GM13977 (cell line): Measurements from ENCODE around the gene KCNK5.

Source experiments
- DNase-seq: peaks from one replicate; pipeline ENCODE4 v3.0.0; 2012; ENCODE audit warnings: low spot score
- CTCF ChIP-seq: IDR thresholded peaks from 2 replicates; pipeline ENCODE4 v1.5.1; 2012; ENCODE audit warnings: mild to moderate bottlenecking, control low read depth; ENCODE audit not compliant: insufficient read depth; ENCODE audit errors: extremely low read depth, missing control alignments
- in situ Hi-C: fragments of 300-500 bp; cut with MboI; formaldehyde crosslinking; loops from one replicate; pipeline ENCODE4 v1.12.0; 2022; ENCODE audit warnings: low sequenced_read_pairs, low pct_unique_long_range_greater_than_20kb, mixed read lengths, inconsistent platforms; ENCODE audit not compliant: unreplicated experiment

Gene KCNK5

GRCh38 chr6:39182604-39183003 is 46.7 kb downstream of the KCNK5 start:
- in situ Hi-C loops, result no loop called here

GRCh38 chr6:39181826-39182225 is 47.4 kb downstream of the KCNK5 start:
- TF ChIP-seq CTCF, result no peak
- in situ Hi-C loops, result no loop called here
- no peak for DNase-seq

More at GRCh38 chr6:39182604-39183003, 46.7 kb downstream of the KCNK5 start:
- no peak for TF ChIP-seq CTCF
- DNase-seq, result no peak

GRCh38 chr6:39181333-39181732 is 47.9 kb downstream of the KCNK5 start:
- in situ Hi-C loops, result no loop called here
- TF ChIP-seq CTCF, result no peak
- no peak for DNase-seq

GRCh38 chr6:39178804-39179203 is 50.5 kb downstream of the KCNK5 start:
- in situ Hi-C loops, result no loop called here
- DNase-seq, result no peak
- no peak for TF ChIP-seq CTCF

GRCh38 chr6:39178235-39178634 is 51.0 kb downstream of the KCNK5 start:
- TF ChIP-seq CTCF, result no peak
- in situ Hi-C loops, result no loop called here
- no peak for DNase-seq

- DNase-seq, result no peak
- no peak for TF ChIP-seq CTCF
- in situ Hi-C loops, result no loop called here
These were observed 52.1 kb downstream of the KCNK5 start for GRCh38 chr6:39177130-39177529.

- TF ChIP-seq CTCF, result no peak
- in situ Hi-C loops, result no loop called here
- no peak for DNase-seq
These were observed 56.0 kb downstream of the KCNK5 start for GRCh38 chr6:39173270-39173669.
